Skin of body (tissue), 2 donors: ENCODE results near the gene NREP. TPM values are rescaled to one million over a fixed set of nuclear protein-coding genes. Genes with fewer than 3 reads are reported as not detected.

Experiments
- DNase-seq: peaks from one replicate; lab custom pipeline; 2025; lab: John Stamatoyannopoulos, UW
- total RNA-seq: library from RNA; depleted of rRNA; stranded (reverse); fragments of >200 nt; gene quantifications from one replicate; pipeline ENCODE4 v1.2.3, GENCODE V29; 2014

Gene NREP
- total RNA-seq: 240 TPM

GRCh38 chr5:111756581-111757354, at the start of gene NREP:
NREP (minus strand) TSS chr5:111757194; CDS start chr5:111755772, 1,422 bp downstream.
- peak; percentile 91 for DNase-seq

GRCh38 chr5:111806753-111807152, 49.8 kb upstream of the NREP start:
- DNase-seq: no peak

- DNase-seq: no peak
Measured at GRCh38 chr5:111806156-111806555, 49.2 kb upstream of the NREP start.

- no peak for DNase-seq
Measured at GRCh38 chr5:111805071-111805470, 48.1 kb upstream of the NREP start.

GRCh38 chr5:111800351-111800750, 43.4 kb upstream of the NREP start:
- no peak for DNase-seq

GRCh38 chr5:111795142-111795541, 38.1 kb upstream of the NREP start:
- DNase-seq: no peak

- no peak for DNase-seq
Measured at GRCh38 chr5:111792471-111793058, 35.6 kb upstream of the NREP start.

- DNase-seq: no peak
Measured at GRCh38 chr5:111790295-111790694, 33.3 kb upstream of the NREP start.

- DNase-seq: no peak
Measured at GRCh38 chr5:111787006-111787405, 30.0 kb upstream of the NREP start.

- DNase-seq: no peak
Measured at GRCh38 chr5:111784491-111785181, 27.6 kb upstream of the NREP start.

- DNase-seq: no peak
Measured at GRCh38 chr5:111783537-111783936, 26.5 kb upstream of the NREP start.

GRCh38 chr5:111782216-111782615, 25.2 kb upstream of the NREP start:
- DNase-seq: peak; percentile 40

- no peak for DNase-seq
Measured at GRCh38 chr5:111781200-111781599, 24.2 kb upstream of the NREP start.

- DNase-seq: peak; percentile 19
Measured at GRCh38 chr5:111779922-111780292, 22.9 kb upstream of the NREP start.

- DNase-seq: no peak
Measured at GRCh38 chr5:111779260-111779921, 22.4 kb upstream of the NREP start.

GRCh38 chr5:111776913-111777781, 20.2 kb upstream of the NREP start:
- no peak for DNase-seq

- DNase-seq: no peak
Measured at GRCh38 chr5:111775224-111775623, 18.2 kb upstream of the NREP start.

GRCh38 chr5:111774525-111774924, 17.5 kb upstream of the NREP start:
- DNase-seq: no peak

- no peak for DNase-seq
Measured at GRCh38 chr5:111772456-111773122, 15.6 kb upstream of the NREP start.

- DNase-seq: no peak
Measured at GRCh38 chr5:111769541-111769940, 12.5 kb upstream of the NREP start.
